HCT116 (cell line): ENCODE measurements around the gene ALG6. TPM values are rescaled to one million over a fixed set of nuclear protein-coding genes. Genes with fewer than 3 reads are reported as not detected.

ENCODE experiments used
- ATAC-seq: fragments of 200-7000 bp; cut with Tn5 transposase; 2 replicates; pipeline ENCODE4 v1.9.1; 2020; ENCODE audit warnings: mild to moderate bottlenecking, moderate library complexity
- BruUV-seq: library from RNA; stranded (reverse); fragments of 400-500 nt; replicated peaks from 2 replicates; lab custom pipeline; 2021; lab: Mats Ljungman, UMichigan
- CTCF ChIA-PET: fragments of 300-600 bp; sonication (Branson Sonifier 250); formaldehyde crosslinking; loops from one replicate; lab custom pipeline; 2021; ENCODE audit warnings: antibody characterized with exemption; lab: Charles Lee
- POLR2A ChIA-PET: fragments of 300-600, 350-600 bp; sonication (Branson Sonifier 250); formaldehyde crosslinking; loops from one replicate; lab custom pipeline; 2021; ENCODE audit warnings: antibody characterized with exemption; lab: Charles Lee
- RAD21 ChIA-PET, 2 experiments: fragments of 300-600 bp; sonication (Branson Sonifier 250); formaldehyde crosslinking; loops; one replicate each; lab custom pipeline; 2023; ENCODE audit warnings: low total read pairs in 2 of 2; ENCODE audit not compliant: uncharacterized antibody in 2 of 2, unreplicated experiment in 2 of 2, low non-redundant PET in 1 of 2; lab: Charles Lee
- DNase-seq: peaks from one replicate; pipeline ENCODE4 v3.0.0-alpha.2; 2010; ENCODE audit warnings: low read depth, low spot score
- H2AFZ ChIP-seq: fragments of 200-600 bp; shearing (Covaris generic), sonication (generic); 2 replicates; pipeline ENCODE4 v1.6.1; 2017; ENCODE audit warnings: low read depth, mixed run types, mixed read lengths, antibody characterized with exemption, low read length; ENCODE audit not compliant: poor library complexity, severe bottlenecking
- H3K27ac ChIP-seq: 2 replicates; pipeline ENCODE4 v1.5.1; 2012; ENCODE audit warnings: low read depth, low read length
- H3K27me3 ChIP-seq: fragments of 200-600 bp; sonication (generic); 2 replicates; pipeline ENCODE4 v1.6.1; 2016; ENCODE audit warnings: mixed run types, low read length, mixed read lengths; ENCODE audit not compliant: insufficient read depth
- H3K36me3 ChIP-seq, 2 experiments: fragments of 200-500 bp in 1 of 2; fragments of 200-600 bp in 1 of 2; sonication (Bioruptor generic) in 1 of 2; sonication (generic) in 1 of 2; 2 replicates each; pipeline versions ENCODE4 v1.5.1 to v1.6.1; 2014 to 2016; ENCODE audit warnings: low read length in 2 of 2, inconsistent platforms in 1 of 2, mixed read lengths in 1 of 2, mixed run types in 1 of 2; ENCODE audit not compliant: insufficient read depth in 2 of 2, control insufficient read depth in 1 of 2
- H3K4me1 ChIP-seq, 2 experiments: fragments of 200-600 bp in 1 of 2; sonication (generic) in 1 of 2; 2 replicates each; pipeline versions ENCODE4 v1.5.1 to v1.6.1; 2012 to 2017; ENCODE audit warnings: low read length in 2 of 2, inconsistent platforms in 1 of 2, mild to moderate bottlenecking in 1 of 2, mixed read lengths in 1 of 2, mixed run types in 1 of 2, moderate library complexity in 1 of 2; ENCODE audit not compliant: insufficient read depth in 2 of 2, control insufficient read depth in 1 of 2
- H3K4me2 ChIP-seq: fragments of 200-600 bp; sonication (generic); 2 replicates; pipeline ENCODE4 v1.6.1; 2017; ENCODE audit warnings: mixed run types, low read length, mixed read lengths
- H3K4me3 ChIP-seq, 2 experiments: fragments of 200-600 bp in 1 of 2; sonication (generic) in 1 of 2; replicated peaks in 1 of 2; 2 replicates each; pipeline ENCODE4 v1.5.1; 2011 to 2016; ENCODE audit warnings: low read length in 2 of 2, control low read depth in 1 of 2, low read depth in 1 of 2, mild to moderate bottlenecking in 1 of 2, mixed read lengths in 1 of 2, mixed run types in 1 of 2
- H3K79me2 ChIP-seq: fragments of 200-600 bp; sonication (generic); 2 replicates; pipeline ENCODE4 v1.6.1; 2017; ENCODE audit warnings: mild to moderate bottlenecking, mixed run types, low read length, moderate library complexity, mixed read lengths; ENCODE audit not compliant: insufficient read depth
- H3K9ac ChIP-seq: fragments of 200-600 bp; sonication (generic); 2 replicates; pipeline ENCODE4 v1.6.1; 2016; ENCODE audit warnings: low read length, mixed read lengths
- H3K9me2 ChIP-seq: fragments of 200-600 bp; sonication (generic), shearing (Covaris generic); 2 replicates; pipeline ENCODE4 v1.6.1; 2017; ENCODE audit warnings: mixed run types, mild to moderate bottlenecking, moderate library complexity; ENCODE audit not compliant: insufficient read depth
- H3K9me3 ChIP-seq, 2 experiments: fragments of 200-500 bp in 1 of 2; fragments of 200-600 bp in 1 of 2; sonication (Bioruptor generic) in 1 of 2; sonication (generic) in 1 of 2; 2 replicates each; pipeline ENCODE4 v1.6.1; 2014 to 2017; ENCODE audit warnings: low read length in 2 of 2, mixed read lengths in 2 of 2, inconsistent platforms in 1 of 2, low read depth in 1 of 2, mild to moderate bottlenecking in 1 of 2, mixed run types in 1 of 2, moderate library complexity in 1 of 2; ENCODE audit not compliant: control insufficient read depth in 1 of 2, insufficient read depth in 1 of 2
- H4K20me1 ChIP-seq: fragments of 200-600 bp; sonication (generic), shearing (Covaris generic); 2 replicates; pipeline ENCODE4 v1.6.1; 2017; ENCODE audit warnings: mixed run types, mild to moderate bottlenecking, moderate library complexity; ENCODE audit not compliant: insufficient read depth
- CBX3 ChIP-seq: IDR thresholded peaks from 2 replicates; pipeline ENCODE4 v1.6.1; 2012; ENCODE audit warnings: low read depth
- CEBPB ChIP-seq: IDR thresholded peaks from 2 replicates; pipeline ENCODE4 v1.6.1; 2012; ENCODE audit warnings: low read depth
- ELF1 ChIP-seq: IDR thresholded peaks from 2 replicates; pipeline ENCODE4 v1.6.1; 2012; ENCODE audit warnings: low read depth, borderline replicate concordance
- EZH2phosphoT487 ChIP-seq: fragments of 200-600 bp; IDR thresholded peaks from 2 replicates; pipeline ENCODE4 v1.6.1; 2018; ENCODE audit warnings: antibody characterized with exemption, borderline replicate concordance
- JUND ChIP-seq: IDR thresholded peaks from 2 replicates; pipeline ENCODE4 v1.6.1; 2012
- POLR2AphosphoS5 ChIP-seq: IDR thresholded peaks from 2 replicates; pipeline ENCODE4 v1.6.1; 2011; ENCODE audit warnings: mild to moderate bottlenecking, low read depth, low read length, moderate library complexity
- RAD21 ChIP-seq: IDR thresholded peaks from 2 replicates; pipeline ENCODE4 v1.6.1; 2012; ENCODE audit warnings: low read depth, mild to moderate bottlenecking
- SIN3A ChIP-seq: IDR thresholded peaks from 2 replicates; pipeline ENCODE4 v1.6.1; 2012; ENCODE audit warnings: low read depth
- ZFX ChIP-seq: fragments of 450-650 bp; IDR thresholded peaks from 2 replicates; pipeline ENCODE4 v1.6.1; 2017
- ZNF274 ChIP-seq: fragments of 200-500 bp; sonication (Bioruptor generic); IDR thresholded peaks from 2 replicates; pipeline ENCODE4 v1.6.1; 2014; ENCODE audit warnings: mild to moderate bottlenecking, low read depth, low read length, inconsistent platforms
- intact Hi-C: fragments of 100-400 bp; cut with micrococcal nuclease; formaldehyde crosslinking; loops from 2 replicates; pipeline ENCODE4 v1.10.0; 2022
- total RNA-seq: library from RNA; stranded (reverse); gene quantifications from one replicate; pipeline ENCODE4 v1.2.1, GENCODE V29; 2021; ENCODE audit not compliant: unreplicated experiment
- TF ChIP-seq, protein P1 (sequence below): IDR thresholded peaks from 2 replicates; pipeline ENCODE4 v1.6.1; 2012

The ALG6 gene
- total RNA-seq, 1 experiment from 2014 or later = 14.7 TPM

GRCh38 chr1:63322944-63323864 is 44.2 kb upstream of the ALG6 start (continued):
- TF ChIP-seq CBX3 (no peak), POLR2AphosphoS5 (no peak), CEBPB (no peak), EZH2phosphoT487 (no peak)

DNA sequence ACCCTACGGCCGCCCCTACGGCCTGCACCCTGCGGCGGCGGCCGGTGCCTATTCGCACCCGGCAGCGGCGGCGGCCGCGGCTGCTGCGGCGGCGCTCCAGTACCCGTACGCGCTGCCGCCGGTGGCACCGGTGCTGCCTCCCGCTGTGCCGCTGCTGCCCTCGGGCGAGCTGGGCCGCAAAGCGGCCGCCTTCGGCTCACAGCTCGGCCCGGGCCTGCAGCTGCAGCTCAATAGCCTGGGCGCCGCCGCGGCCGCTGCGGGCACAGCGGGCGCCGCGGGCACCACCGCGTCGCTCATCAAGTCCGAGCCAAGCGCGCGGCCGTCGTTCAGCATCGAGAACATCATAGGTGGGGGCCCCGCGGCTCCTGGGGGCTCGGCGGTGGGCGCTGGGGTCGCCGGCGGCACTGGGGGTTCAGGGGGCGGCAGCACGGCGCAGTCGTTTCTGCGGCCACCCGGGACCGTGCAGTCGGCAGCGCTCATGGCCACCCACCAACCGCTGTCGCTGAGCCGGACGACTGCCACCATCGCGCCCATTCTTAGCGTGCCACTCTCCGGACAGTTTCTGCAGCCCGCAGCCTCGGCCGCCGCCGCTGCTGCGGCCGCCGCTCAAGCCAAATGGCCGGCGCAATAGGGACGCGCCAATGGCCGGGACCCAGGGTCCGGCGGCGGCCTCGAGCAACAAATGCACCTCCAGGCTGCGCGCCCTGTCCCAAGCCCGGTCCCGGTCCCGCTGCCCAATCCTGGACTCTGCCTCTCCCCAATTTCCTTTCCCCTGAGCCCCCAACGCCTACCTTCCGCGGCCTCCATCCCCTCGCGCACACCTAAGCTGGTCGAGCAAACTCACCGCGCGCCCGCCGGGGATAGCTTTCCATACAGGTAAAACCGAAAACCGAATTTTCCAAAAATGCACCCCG is 43.3 kb upstream of the ALG6 start:
- intact Hi-C loops = loop anchor here (10.0 kb wide), 1 partner anchor 921 kb away; no protein-coding TSS in a partner anchor
- no peaks in the 10 kb centered on the region for H3K9me3 ChIP-seq
- H3K4me3 ChIP-seq = no peak overlapping the region
- ChIA-PET POLR2A (no interaction called here), RAD21 (no interaction called here), CTCF (no interaction called here)
- H3K9ac ChIP-seq = no peak overlapping the region
- no peak overlapping the region for H3K27ac ChIP-seq
- TF ChIP-seq ZFX = no peak
- TF ChIP-seq RAD21 = no peak
- TF ChIP-seq, protein P1, sequence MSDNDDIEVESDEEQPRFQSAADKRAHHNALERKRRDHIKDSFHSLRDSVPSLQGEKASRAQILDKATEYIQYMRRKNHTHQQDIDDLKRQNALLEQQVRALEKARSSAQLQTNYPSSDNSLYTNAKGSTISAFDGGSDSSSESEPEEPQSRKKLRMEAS = no peak
- TF ChIP-seq SIN3A = no peak
- TF ChIP-seq ELF1 = no peak
- TF ChIP-seq CBX3 = no peak
- TF ChIP-seq ZNF274 = no peak
- no peak for TF ChIP-seq JUND
- H3K4me1 ChIP-seq = peaks cover 4 to 10% of the 10 kb centered on the region in 2 experiments
- ATAC-seq (no peak), DNase-seq (no peak)
- H4K20me1 ChIP-seq = no peaks in the 10 kb centered on the region
- H3K79me2 ChIP-seq = no peaks in the 10 kb centered on the region
- no peak overlapping the region for H2AFZ ChIP-seq
- no TSS peak for BruUV-seq
- H3K4me2 ChIP-seq = no peak overlapping the region
- no peaks in the 10 kb centered on the region for H3K9me2 ChIP-seq
- H3K27me3 ChIP-seq = no peaks in the 10 kb centered on the region
- H3K36me3 ChIP-seq = no peaks in the 10 kb centered on the region
